GM18505 (cell line): Measurements from ENCODE around the gene LEMD2.

Experiments used
- ATAC-seq: cut with Tn5 transposase; IDR thresholded peaks from one replicate; pipeline ENCODE4 v1.9.1; 2021; ENCODE audit not compliant: unreplicated experiment
- POLR2A ChIP-seq: IDR thresholded peaks from 4 replicates; pipeline ENCODE4 v1.6.1; 2011; ENCODE audit warnings: borderline replicate concordance; ENCODE audit not compliant: insufficient read depth, insufficient read length; ENCODE audit errors: extremely low read depth

The LEMD2 gene

GRCh38 chr6:33813246-33813904, 24.4 kb upstream of the LEMD2 start:
- no peak for ATAC-seq
- TF ChIP-seq POLR2A = no peak

- no peak for TF ChIP-seq POLR2A
- ATAC-seq = no peak
Measured at GRCh38 chr6:33812669-33813068, 23.7 kb upstream of the LEMD2 start.

GRCh38 chr6:33809594-33809993, 20.7 kb upstream of the LEMD2 start:
- no peak for ATAC-seq
- no peak for TF ChIP-seq POLR2A

GRCh38 chr6:33808641-33809180, 19.8 kb upstream of the LEMD2 start:
- no peak for TF ChIP-seq POLR2A

GRCh38 chr6:33807606-33808005, 18.7 kb upstream of the LEMD2 start:
- no peak for ATAC-seq
- no peak for TF ChIP-seq POLR2A

More at GRCh38 chr6:33808641-33809180, 19.8 kb upstream of the LEMD2 start:
- ATAC-seq = no peak

GRCh38 chr6:33806841-33807240, 17.9 kb upstream of the LEMD2 start:
- ATAC-seq = no peak
- no peak for TF ChIP-seq POLR2A

GRCh38 chr6:33803571-33804053, 14.7 kb upstream of the LEMD2 start, which contains the start of gene MLN:
MLN (minus strand) TSS chr6:33804003; CDS start chr6:33801163, 2,840 bp downstream.
- TF ChIP-seq POLR2A = no peak
- no peak for ATAC-seq

GRCh38 chr6:33802186-33802958, 13.4 kb upstream of the LEMD2 start:
- no peak for TF ChIP-seq POLR2A
- no peak for ATAC-seq

GRCh38 chr6:33801611-33802010, 12.7 kb upstream of the LEMD2 start:
- TF ChIP-seq POLR2A = no peak
- no peak for ATAC-seq

GRCh38 chr6:33800248-33800969, 11.5 kb upstream of the LEMD2 start:
- ATAC-seq = no peak
- TF ChIP-seq POLR2A = no peak

- no peak for TF ChIP-seq POLR2A
- ATAC-seq = no peak
Measured at GRCh38 chr6:33799454-33800113, 10.7 kb upstream of the LEMD2 start.

- TF ChIP-seq POLR2A = no peak
- ATAC-seq = no peak
Measured at GRCh38 chr6:33798343-33798848, 9.5 kb upstream of the LEMD2 start.
